ENCODE data around the gene CDH22.

The CDH22 gene, protein sequence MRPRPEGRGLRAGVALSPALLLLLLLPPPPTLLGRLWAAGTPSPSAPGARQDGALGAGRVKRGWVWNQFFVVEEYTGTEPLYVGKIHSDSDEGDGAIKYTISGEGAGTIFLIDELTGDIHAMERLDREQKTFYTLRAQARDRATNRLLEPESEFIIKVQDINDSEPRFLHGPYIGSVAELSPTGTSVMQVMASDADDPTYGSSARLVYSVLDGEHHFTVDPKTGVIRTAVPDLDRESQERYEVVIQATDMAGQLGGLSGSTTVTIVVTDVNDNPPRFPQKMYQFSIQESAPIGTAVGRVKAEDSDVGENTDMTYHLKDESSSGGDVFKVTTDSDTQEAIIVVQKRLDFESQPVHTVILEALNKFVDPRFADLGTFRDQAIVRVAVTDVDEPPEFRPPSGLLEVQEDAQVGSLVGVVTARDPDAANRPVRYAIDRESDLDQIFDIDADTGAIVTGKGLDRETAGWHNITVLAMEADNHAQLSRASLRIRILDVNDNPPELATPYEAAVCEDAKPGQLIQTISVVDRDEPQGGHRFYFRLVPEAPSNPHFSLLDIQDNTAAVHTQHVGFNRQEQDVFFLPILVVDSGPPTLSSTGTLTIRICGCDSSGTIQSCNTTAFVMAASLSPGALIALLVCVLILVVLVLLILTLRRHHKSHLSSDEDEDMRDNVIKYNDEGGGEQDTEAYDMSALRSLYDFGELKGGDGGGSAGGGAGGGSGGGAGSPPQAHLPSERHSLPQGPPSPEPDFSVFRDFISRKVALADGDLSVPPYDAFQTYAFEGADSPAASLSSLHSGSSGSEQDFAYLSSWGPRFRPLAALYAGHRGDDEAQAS

DNA sequence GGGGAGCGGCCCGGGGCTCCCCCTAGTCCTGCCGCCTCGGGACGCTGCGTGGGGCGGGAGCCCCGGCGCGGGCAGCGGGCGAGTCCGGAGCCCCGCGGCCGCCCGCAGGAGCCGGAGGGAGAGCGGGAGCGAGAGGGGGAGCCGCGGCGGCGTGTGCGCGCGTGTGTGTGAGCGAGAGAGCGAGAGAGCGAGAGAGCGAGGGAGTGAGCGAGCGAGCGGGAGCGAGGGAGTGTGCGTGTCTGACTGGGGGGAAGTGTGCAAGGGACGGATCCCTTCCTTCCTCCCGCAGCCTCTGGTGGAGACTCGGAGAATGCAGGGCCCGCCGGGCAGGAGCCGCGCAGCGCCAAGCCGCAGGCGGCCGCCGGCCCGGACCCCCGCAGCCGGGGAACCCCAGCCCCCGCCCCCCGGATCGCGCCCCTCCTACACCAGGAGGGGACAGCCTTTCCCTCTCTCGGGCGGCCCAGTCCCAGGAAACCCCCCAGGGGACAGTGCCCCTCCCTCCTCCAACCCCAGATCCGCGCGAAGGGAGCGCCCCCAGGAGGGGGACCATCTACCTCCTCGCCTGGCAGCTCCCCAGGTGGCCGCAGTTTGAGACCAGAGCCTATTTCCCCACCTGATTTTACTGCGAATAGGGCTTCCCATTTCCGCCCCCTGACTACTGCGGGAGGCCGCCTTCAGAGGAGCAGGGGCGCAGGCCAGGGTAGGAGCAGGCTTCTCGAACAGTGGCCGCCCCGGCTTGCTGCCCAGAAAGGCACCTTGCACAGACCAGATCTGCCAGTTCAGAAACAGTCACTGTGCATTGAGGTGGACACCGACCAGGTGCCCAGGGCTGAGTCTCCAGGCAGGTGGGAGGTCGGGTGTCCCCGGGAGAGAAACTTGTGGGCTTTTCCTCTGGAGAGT lies at the start of gene CDH22:
CDH22 (minus strand) TSS at position 241 of the 900 bp plus-strand sequence. CDS start 57,204 bp downstream, outside the sequence.
- Histone ChIP-seq H3K9me3 (ENCODE audit: control insufficient read depth in 1 of 2, low read length in 2 of 2) (no peaks in the 10 kb centered on the region), H3K27me3 (ENCODE audit: low read depth, low read length) (peaks cover 53% of the 10 kb centered on the region), H3K4me1 (ENCODE audit: control insufficient read depth in 1 of 2, insufficient read depth in 2 of 2, low read length in 2 of 2) (peaks cover 0 to 36% of the 10 kb centered on the region in 2 donors), H3K27ac (ENCODE audit: low read length) (no peak within 1 kb of the TSS), H3K4me3 (ENCODE audit: low read depth in 1 of 2, low read length in 2 of 2) (peak within 1 kb of the TSS in 1 of 2 donors; percentile 61), H3K36me3 (ENCODE audit: control insufficient read depth in 1 of 2, insufficient read depth in 2 of 2, low read length in 2 of 2) (no peaks in the 10 kb centered on the region)

DNA sequence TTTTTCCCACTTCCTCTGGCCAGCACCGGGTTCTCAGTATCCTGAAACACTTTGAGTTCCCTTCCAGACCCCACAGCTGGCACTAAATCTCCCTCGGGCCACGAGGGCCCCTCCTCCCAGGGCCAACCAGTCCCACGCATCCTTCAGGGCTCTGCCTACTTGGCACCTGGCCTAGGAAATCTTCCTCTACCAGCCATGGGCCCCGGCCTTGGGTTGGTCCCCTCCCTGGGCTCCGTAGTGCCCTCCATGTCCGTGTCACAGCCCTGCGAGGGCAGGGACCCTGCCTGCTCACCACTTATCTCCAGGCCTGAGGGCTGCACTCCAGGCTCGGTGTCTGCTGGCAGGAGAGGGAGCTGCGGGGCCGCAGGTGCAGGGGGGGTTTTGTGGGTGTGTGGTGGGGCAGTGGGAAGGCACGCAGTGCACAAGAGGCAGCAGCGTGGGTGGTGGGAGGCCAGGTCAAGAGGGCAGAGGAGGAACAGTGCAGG lies 48.8 kb upstream of the CDH22 start:
- no peak overlapping the region for H3K27ac ChIP-seq (ENCODE audit: low read length)
- H3K9me3 ChIP-seq (ENCODE audit: control insufficient read depth in 1 of 2, low read length in 2 of 2) = no peaks in the 10 kb centered on the region
- H3K4me1 ChIP-seq (ENCODE audit: control insufficient read depth in 1 of 2, insufficient read depth in 2 of 2, low read length in 2 of 2) = peaks cover 3 to 37% of the 10 kb centered on the region in 2 donors

DNA sequence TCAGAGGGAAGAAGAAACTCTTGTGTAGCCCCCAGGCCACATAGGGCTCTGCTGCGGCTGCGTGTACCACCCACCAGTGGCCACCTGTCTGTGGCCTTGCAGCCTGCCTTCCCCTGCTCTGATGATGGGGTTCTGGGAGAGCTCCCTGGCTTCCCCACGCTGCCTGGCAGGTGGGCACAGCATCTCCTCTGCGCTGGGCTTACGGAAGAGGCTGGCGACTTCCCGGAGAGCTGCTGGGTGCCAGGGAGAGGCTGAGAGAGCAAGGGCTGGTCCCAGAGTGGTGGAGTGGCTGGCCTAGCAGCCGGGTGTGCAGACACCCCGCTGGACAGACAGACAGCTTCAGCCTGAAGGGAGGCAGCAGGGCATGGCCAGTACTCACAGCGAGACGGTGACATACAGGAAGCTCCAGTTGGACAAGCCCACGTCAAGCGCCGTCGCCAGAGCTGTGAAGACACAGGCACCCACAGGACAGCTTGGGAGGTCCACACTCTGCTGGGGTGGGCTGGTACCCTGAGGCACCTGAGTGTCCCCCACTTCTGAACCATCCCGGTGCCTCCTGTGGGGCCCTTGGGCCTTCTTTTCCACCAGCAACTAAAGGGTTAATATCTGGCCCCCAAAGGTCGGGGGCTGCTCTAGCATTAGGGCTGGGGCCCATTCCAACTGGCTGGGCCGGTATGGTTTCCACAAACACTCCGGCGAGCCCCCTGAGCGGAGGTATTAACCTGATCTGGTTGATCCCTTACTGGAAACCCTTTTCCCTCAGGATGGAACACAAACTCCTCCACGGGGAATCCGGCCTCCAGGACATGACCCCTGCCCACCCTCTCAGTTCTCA lies 48.1 kb upstream of the CDH22 start:
- H3K9me3 ChIP-seq (ENCODE audit: control insufficient read depth in 1 of 2, low read length in 2 of 2) = no peaks in the 10 kb centered on the region
- no peak overlapping the region for H3K4me3 ChIP-seq (ENCODE audit: low read depth in 1 of 2, low read length in 2 of 2)
- peaks cover 2 to 9% of the 10 kb centered on the region in 2 donors for H3K36me3 ChIP-seq (ENCODE audit: control insufficient read depth in 1 of 2, insufficient read depth in 2 of 2, low read length in 2 of 2)
- H3K27me3 ChIP-seq (ENCODE audit: low read depth, low read length) = no peaks in the 10 kb centered on the region
- H3K4me1 ChIP-seq (ENCODE audit: control insufficient read depth in 1 of 2, insufficient read depth in 2 of 2, low read length in 2 of 2) = peaks cover 0 to 31% of the 10 kb centered on the region in 2 donors
- H3K27ac ChIP-seq (ENCODE audit: low read length) = no peak overlapping the region

More for the DNA sequence above, 48.8 kb upstream of the CDH22 start:
- H3K36me3 ChIP-seq (ENCODE audit: control insufficient read depth in 1 of 2, insufficient read depth in 2 of 2, low read length in 2 of 2) = peaks cover 5 to 7% of the 10 kb centered on the region in 2 donors
- H3K27me3 ChIP-seq (ENCODE audit: low read depth, low read length) = no peaks in the 10 kb centered on the region
- no peak overlapping the region for H3K4me3 ChIP-seq (ENCODE audit: low read depth in 1 of 2, low read length in 2 of 2)

DNA sequence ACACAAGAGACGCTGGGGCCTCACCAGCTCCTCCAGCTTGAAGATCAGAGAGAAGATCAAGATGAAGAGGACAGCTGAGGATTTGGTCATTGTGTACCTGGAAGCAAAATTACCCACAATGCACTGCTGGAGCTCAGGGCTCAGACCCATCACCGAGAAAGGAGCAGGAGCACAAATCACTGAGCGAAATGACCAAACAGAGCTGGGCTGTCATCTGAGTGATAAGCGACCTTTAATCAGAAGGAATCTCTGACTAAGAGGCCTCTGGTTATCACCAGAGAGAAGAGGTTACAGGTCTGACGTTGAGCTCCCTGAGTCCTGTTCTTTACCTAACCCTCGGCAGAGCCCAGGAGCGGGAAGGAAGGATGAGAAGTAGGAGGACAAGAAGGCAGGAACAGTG lies 47.5 kb upstream of the CDH22 start:
- Histone ChIP-seq H3K27ac (ENCODE audit: low read length) (no peak overlapping the region), H3K9me3 (ENCODE audit: control insufficient read depth in 1 of 2, low read length in 2 of 2) (no peaks in the 10 kb centered on the region), H3K4me1 (ENCODE audit: control insufficient read depth in 1 of 2, insufficient read depth in 2 of 2, low read length in 2 of 2) (peaks cover 0 to 25% of the 10 kb centered on the region in 2 donors), H3K4me3 (ENCODE audit: low read depth in 1 of 2, low read length in 2 of 2) (no peak overlapping the region), H3K27me3 (ENCODE audit: low read depth, low read length) (no peaks in the 10 kb centered on the region), H3K36me3 (ENCODE audit: control insufficient read depth in 1 of 2, insufficient read depth in 2 of 2, low read length in 2 of 2) (peaks cover 4 to 15% of the 10 kb centered on the region in 2 donors)

DNA sequence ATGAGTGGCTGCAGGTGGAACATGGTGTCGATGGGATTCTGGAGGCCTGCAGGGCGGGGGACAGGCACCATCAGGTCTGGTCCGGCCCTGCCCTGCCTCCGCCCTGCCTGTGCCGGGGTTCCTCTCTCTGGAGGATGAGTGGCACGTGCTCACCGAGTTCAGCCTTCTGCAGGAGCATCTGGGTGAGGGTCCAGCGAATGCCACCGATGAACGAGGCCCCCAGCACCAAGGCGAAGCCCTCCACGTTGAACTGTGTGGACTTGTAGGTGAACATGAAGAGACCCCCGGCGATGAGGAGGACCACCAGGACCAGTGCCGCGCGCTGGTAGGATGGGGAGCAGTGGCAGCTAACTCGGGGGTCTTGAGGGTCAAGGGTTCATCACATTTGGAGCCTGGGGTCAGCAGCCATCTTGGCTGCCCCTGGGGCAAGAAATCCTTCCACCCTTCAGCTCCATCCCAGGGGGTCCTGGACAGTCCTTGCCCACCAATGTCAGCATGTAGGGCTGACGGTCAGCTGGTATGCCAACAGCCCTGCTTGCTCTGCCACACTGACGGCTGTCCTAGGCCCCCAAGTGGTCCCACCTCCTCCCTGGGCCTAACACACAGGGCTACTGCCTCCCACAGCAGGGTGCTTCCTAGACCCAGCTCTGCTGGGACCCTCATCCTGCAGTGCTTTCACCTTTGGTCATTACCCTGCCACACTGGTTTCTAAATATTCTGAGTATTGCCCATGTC lies 46.8 kb upstream of the CDH22 start:
- H3K4me1 ChIP-seq (ENCODE audit: control insufficient read depth in 1 of 2, insufficient read depth in 2 of 2, low read length in 2 of 2) = peaks cover 0 to 24% of the 10 kb centered on the region in 2 donors
- H3K4me3 ChIP-seq (ENCODE audit: low read depth in 1 of 2, low read length in 2 of 2) = no peak overlapping the region
- H3K27me3 ChIP-seq (ENCODE audit: low read depth, low read length) = no peaks in the 10 kb centered on the region
- H3K9me3 ChIP-seq (ENCODE audit: control insufficient read depth in 1 of 2, low read length in 2 of 2) = no peaks in the 10 kb centered on the region
- H3K27ac ChIP-seq (ENCODE audit: low read length) = no peak overlapping the region
- peaks cover 4 to 19% of the 10 kb centered on the region in 2 donors for H3K36me3 ChIP-seq (ENCODE audit: control insufficient read depth in 1 of 2, insufficient read depth in 2 of 2, low read length in 2 of 2)

DNA sequence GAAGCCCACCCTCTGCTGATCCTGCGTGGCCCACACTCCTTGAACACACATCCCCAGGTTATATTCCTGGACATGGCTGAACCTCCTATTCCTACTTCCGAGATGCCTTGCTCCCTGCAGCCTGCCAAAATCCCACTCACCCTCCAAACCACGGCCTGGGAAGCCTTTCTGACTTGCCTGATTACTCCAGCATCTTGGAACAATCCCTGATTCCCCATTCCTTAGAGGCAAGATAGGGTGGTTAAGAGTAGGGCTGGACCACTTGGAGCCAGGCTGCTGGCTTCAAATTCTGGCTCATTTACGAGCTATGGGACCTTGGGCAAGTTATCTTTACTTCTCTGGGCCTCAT lies 45.9 kb upstream of the CDH22 start:
- Histone ChIP-seq H3K4me3 (ENCODE audit: low read depth in 1 of 2, low read length in 2 of 2) (no peak overlapping the region), H3K27me3 (ENCODE audit: low read depth, low read length) (no peaks in the 10 kb centered on the region), H3K9me3 (ENCODE audit: control insufficient read depth in 1 of 2, low read length in 2 of 2) (no peaks in the 10 kb centered on the region), H3K27ac (ENCODE audit: low read length) (no peak overlapping the region), H3K36me3 (ENCODE audit: control insufficient read depth in 1 of 2, insufficient read depth in 2 of 2, low read length in 2 of 2) (peaks cover 4 to 23% of the 10 kb centered on the region in 2 donors), H3K4me1 (ENCODE audit: control insufficient read depth in 1 of 2, insufficient read depth in 2 of 2, low read length in 2 of 2) (peaks cover 0 to 19% of the 10 kb centered on the region in 2 donors)

DNA sequence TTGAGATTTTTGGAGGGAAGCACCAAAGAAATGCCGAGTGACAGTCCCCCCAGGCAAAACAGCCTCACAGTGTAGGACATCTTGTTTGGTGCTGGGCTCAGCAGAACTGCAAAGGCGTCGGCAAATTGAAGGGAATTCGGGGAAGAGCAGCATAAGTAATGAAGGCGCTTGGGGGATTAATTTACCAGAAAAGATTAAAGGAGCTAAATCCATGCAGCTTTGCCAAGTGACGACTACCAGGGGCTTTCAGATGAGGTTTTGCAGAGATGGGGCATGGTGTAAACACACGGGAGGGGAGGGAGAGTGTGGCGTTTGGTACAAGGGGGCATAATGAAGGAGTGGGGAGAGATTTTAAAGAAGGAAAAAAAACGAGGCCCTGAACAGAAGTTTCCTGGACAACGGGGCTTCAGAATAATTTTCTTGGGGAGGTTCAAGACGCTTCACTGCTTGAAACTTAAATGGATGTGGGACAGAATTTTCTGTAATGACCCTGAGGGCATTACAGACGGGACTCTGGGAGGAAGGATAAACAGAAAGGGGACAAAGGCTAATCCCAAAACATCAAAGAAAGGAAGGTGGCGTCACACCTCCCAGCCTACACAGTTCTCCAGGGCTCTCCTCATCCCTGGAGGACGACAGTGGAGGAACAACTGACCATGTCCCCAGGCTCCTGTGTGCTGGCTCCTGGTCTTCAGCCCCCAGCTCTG lies 45.4 kb upstream of the CDH22 start:
- Histone ChIP-seq H3K4me1 (ENCODE audit: control insufficient read depth in 1 of 2, insufficient read depth in 2 of 2, low read length in 2 of 2) (peaks cover 0 to 24% of the 10 kb centered on the region in 2 donors), H3K27ac (ENCODE audit: low read length) (no peak overlapping the region), H3K9me3 (ENCODE audit: control insufficient read depth in 1 of 2, low read length in 2 of 2) (no peaks in the 10 kb centered on the region), H3K4me3 (ENCODE audit: low read depth in 1 of 2, low read length in 2 of 2) (no peak overlapping the region), H3K36me3 (ENCODE audit: control insufficient read depth in 1 of 2, insufficient read depth in 2 of 2, low read length in 2 of 2) (peaks cover 4 to 23% of the 10 kb centered on the region in 2 donors), H3K27me3 (ENCODE audit: low read depth, low read length) (no peaks in the 10 kb centered on the region)

DNA sequence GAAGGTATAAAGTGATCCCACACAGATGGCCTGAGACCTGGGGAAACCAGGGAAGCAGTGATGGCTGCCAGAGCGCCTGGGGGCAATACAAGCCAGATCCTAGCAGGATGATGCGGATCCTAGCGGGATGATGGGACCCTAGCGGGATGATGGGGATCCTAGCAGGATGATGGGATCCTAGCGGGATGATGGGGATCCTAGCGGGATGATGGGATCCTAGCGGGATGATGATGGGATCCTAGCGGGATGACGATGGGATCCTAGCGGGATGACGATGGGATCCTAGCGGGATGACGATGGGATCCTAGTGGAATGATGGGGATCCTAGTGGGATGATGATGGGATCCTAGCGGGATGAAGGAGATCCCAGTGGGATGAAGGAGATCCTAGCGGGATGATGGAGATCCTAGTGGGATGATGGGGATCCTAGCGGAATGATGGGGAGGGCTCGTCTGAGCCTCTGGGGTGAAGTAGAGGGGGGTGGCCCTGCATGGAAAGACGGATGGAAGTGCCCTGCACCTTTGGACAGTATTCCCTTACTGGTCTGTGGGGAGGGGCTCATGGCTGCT lies 44.2 kb upstream of the CDH22 start:
- no peak overlapping the region for H3K4me3 ChIP-seq (ENCODE audit: low read depth in 1 of 2, low read length in 2 of 2)
- no peaks in the 10 kb centered on the region for H3K27me3 ChIP-seq (ENCODE audit: low read depth, low read length)
- H3K36me3 ChIP-seq (ENCODE audit: control insufficient read depth in 1 of 2, insufficient read depth in 2 of 2, low read length in 2 of 2) = peaks cover 4 to 23% of the 10 kb centered on the region in 2 donors
- H3K27ac ChIP-seq (ENCODE audit: low read length) = no peak overlapping the region
- peaks cover 0 to 26% of the 10 kb centered on the region in 2 donors for H3K4me1 ChIP-seq (ENCODE audit: control insufficient read depth in 1 of 2, insufficient read depth in 2 of 2, low read length in 2 of 2)
- no peaks in the 10 kb centered on the region for H3K9me3 ChIP-seq (ENCODE audit: control insufficient read depth in 1 of 2, low read length in 2 of 2)

DNA sequence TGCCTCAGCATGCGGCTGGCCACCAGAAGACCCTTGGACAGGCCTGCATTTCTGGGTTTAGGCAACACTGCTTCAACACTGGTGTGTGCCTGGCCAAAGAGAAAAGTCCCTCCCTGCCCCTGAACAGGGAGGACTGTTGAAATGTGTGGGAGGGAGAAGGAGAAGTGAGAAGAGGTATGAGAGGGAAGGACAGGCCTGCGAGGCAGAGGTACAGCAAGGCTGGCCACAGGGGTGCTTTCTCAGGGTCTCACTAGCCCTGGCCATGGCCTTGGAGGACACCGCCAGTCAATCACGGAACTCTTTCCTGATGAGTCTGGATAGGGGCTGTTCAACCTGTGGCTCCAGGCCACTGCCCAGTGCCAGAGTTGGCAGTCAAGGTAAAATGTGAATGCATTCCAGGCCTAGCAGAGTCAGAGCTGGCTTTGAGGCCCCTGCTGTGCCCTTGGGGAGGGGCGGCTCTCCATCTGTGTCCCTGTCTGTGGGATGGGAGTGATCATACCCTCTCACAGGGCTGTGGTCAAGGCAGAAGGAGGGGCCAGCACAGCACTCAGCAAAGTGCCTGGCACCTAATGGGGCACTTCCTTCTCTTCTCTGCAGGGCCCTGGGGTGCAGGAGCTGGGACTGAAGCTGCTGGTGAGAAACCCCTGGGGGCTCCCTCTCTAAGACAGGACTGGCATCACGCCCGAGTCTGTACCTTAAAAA lies 43.2 kb upstream of the CDH22 start:
- Histone ChIP-seq H3K4me3 (ENCODE audit: low read depth in 1 of 2, low read length in 2 of 2) (no peak overlapping the region), H3K27ac (ENCODE audit: low read length) (no peak overlapping the region), H3K9me3 (ENCODE audit: control insufficient read depth in 1 of 2, low read length in 2 of 2) (no peaks in the 10 kb centered on the region), H3K36me3 (ENCODE audit: control insufficient read depth in 1 of 2, insufficient read depth in 2 of 2, low read length in 2 of 2) (peaks cover 4 to 27% of the 10 kb centered on the region in 2 donors), H3K27me3 (ENCODE audit: low read depth, low read length) (no peaks in the 10 kb centered on the region), H3K4me1 (ENCODE audit: control insufficient read depth in 1 of 2, insufficient read depth in 2 of 2, low read length in 2 of 2) (peaks cover 0 to 17% of the 10 kb centered on the region in 2 donors)

Data from muscle layer of duodenum (tissue), 2 donors.